ENCODE measurements around the gene BPIFA2. TPM values are rescaled to one million over a fixed set of nuclear protein-coding genes. Genes with fewer than 3 reads are reported as not detected.

Gene BPIFA2
- total and polyA plus RNA-seq, 9 of the 15 experiments (the other 6 are each of a cell fraction or from before 2014, with no cell fraction given), result not detected

- TF ChIP-seq HDAC1 (IDR thresholded peaks at IDR 0.05) (0 out of 4 replicates have a peak, but pooled peaks of 1 of the 2 experiments have one; percentile 17), SIRT6 (IDR thresholded peaks at IDR 0.05; ENCODE audit: low read depth, low read length) (no peak), SRSF1 (IDR thresholded peaks at IDR 0.05; ENCODE audit: low read depth, low read length) (no peak), CBX1 (IDR thresholded peaks at IDR 0.05; ENCODE audit: low read depth) (no peak), BACH1 (tag; IDR thresholded peaks at IDR 0.05) (no peak), PRMT5 (CRISPR knock-in tag; IDR thresholded peaks at IDR 0.05) (peak; percentile 86; the same call in 1 of the 2 replicates), DIDO1 (tag; IDR thresholded peaks at IDR 0.05; ENCODE audit: low read depth) (no peak), DMBX1 (CRISPR knock-in tag; IDR thresholded peaks at IDR 0.05; ENCODE audit: borderline replicate concordance) (peak; percentile 64; the same call in 1 of the 2 replicates), NCOA1 (IDR thresholded peaks at IDR 0.05; ENCODE audit: low read depth) (0 out of 2 replicates have a peak, but pooled peaks have one; percentile 48), GABPA (tag; conservative IDR thresholded peaks at IDR 0.05; ENCODE audit: low read depth) (no peak), CREB1 (IDR thresholded peaks at IDR 0.05) (no peak), CREB1 (CRISPR knock-in tag; IDR thresholded peaks at IDR 0.05) (0 out of 2 replicates have a peak, but pooled peaks have one; percentile 25), EHMT2 (IDR thresholded peaks at IDR 0.05) (peak; percentile 99), EP300 (IDR thresholded peaks at IDR 0.05; ENCODE audit: low read length) (no peak), TBP (optimal IDR thresholded peaks at IDR 0.05; ENCODE audit: low read depth, low read length) (no peak), CXXC5 (CRISPR knock-in tag; IDR thresholded peaks at IDR 0.05) (peak; percentile 75), ZNF511 (CRISPR knock-in tag; IDR thresholded peaks at IDR 0.05) (peak; percentile 96), ELF1 (tag; IDR thresholded peaks at IDR 0.05) (no peak)
- TF ChIP-seq, protein P1, sequence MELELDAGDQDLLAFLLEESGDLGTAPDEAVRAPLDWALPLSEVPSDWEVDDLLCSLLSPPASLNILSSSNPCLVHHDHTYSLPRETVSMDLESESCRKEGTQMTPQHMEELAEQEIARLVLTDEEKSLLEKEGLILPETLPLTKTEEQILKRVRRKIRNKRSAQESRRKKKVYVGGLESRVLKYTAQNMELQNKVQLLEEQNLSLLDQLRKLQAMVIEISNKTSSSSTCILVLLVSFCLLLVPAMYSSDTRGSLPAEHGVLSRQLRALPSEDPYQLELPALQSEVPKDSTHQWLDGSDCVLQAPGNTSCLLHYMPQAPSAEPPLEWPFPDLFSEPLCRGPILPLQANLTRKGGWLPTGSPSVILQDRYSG (tag; conservative IDR thresholded peaks at IDR 0.05; ENCODE audit: low read depth), result 0 out of 2 replicates have a peak, but pooled peaks have one; percentile 36
- TF ChIP-seq, protein P2, sequence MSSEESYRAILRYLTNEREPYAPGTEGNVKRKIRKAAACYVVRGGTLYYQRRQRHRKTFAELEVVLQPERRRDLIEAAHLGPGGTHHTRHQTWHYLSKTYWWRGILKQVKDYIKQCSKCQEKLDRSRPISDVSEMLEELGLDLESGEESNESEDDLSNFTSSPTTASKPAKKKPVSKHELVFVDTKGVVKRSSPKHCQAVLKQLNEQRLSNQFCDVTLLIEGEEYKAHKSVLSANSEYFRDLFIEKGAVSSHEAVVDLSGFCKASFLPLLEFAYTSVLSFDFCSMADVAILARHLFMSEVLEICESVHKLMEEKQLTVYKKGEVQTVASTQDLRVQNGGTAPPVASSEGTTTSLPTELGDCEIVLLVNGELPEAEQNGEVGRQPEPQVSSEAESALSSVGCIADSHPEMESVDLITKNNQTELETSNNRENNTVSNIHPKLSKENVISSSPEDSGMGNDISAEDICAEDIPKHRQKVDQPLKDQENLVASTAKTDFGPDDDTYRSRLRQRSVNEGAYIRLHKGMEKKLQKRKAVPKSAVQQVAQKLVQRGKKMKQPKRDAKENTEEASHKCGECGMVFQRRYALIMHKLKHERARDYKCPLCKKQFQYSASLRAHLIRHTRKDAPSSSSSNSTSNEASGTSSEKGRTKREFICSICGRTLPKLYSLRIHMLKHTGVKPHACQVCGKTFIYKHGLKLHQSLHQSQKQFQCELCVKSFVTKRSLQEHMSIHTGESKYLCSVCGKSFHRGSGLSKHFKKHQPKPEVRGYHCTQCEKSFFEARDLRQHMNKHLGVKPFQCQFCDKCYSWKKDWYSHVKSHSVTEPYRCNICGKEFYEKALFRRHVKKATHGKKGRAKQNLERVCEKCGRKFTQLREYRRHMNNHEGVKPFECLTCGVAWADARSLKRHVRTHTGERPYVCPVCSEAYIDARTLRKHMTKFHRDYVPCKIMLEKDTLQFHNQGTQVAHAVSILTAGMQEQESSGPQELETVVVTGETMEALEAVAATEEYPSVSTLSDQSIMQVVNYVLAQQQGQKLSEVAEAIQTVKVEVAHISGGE (CRISPR knock-in tag; IDR thresholded peaks at IDR 0.05), result 0 out of 6 replicates have a peak, but pooled peaks of 1 of the 3 experiments have one; percentile 34
- TF ChIP-seq, protein P3, sequence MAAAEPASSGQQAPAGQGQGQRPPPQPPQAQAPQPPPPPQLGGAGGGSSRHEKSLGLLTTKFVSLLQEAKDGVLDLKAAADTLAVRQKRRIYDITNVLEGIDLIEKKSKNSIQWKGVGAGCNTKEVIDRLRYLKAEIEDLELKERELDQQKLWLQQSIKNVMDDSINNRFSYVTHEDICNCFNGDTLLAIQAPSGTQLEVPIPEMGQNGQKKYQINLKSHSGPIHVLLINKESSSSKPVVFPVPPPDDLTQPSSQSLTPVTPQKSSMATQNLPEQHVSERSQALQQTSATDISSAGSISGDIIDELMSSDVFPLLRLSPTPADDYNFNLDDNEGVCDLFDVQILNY (CRISPR knock-in tag; IDR thresholded peaks at IDR 0.05), result 0 out of 2 replicates have a peak, but pooled peaks have one; percentile 72
These were observed 41.8 kb downstream of the BPIFA2 start (continued) for GRCh38 chr20:33209789-33210188.
